Loucy (cell line): ENCODE results near the gene SORBS1.

ENCODE experiments used
- H2AFZ ChIP-seq: fragments of 200-600 bp; sonication (generic); 2 replicates; pipeline ENCODE4 v1.6.0; 2016; ENCODE audit warnings: antibody characterized with exemption, mild to moderate bottlenecking, low read length, moderate library complexity
- H3F3A ChIP-seq: fragments of 200-600 bp; 2 replicates; pipeline ENCODE4 v1.6.0; 2016; ENCODE audit warnings: antibody characterized with exemption, low read depth, mild to moderate bottlenecking
- H3K27me3 ChIP-seq: fragments of 200-600 bp; sonication (generic); 2 replicates; pipeline ENCODE4 v1.6.1; 2014; ENCODE audit warnings: low read length, mild to moderate bottlenecking; ENCODE audit not compliant: insufficient read depth, poor library complexity, severe bottlenecking
- H3K36me3 ChIP-seq: fragments of 200-600 bp; sonication (generic); 2 replicates; pipeline ENCODE4 v1.6.1; 2016; ENCODE audit warnings: low read length; ENCODE audit not compliant: insufficient read depth
- H3K4me1 ChIP-seq: fragments of 200-600 bp; sonication (generic); 2 replicates; pipeline ENCODE4 v1.5.1; 2014; ENCODE audit warnings: low read length, mild to moderate bottlenecking; ENCODE audit not compliant: insufficient read depth, poor library complexity, severe bottlenecking
- H3K4me2 ChIP-seq: fragments of 200-600 bp; sonication (generic); 2 replicates; pipeline ENCODE4 v1.6.0; 2014; ENCODE audit warnings: antibody characterized with exemption, low read length, low read depth, mild to moderate bottlenecking; ENCODE audit not compliant: poor library complexity, severe bottlenecking
- H3K4me3 ChIP-seq: fragments of 200-600 bp; sonication (generic); 2 replicates; pipeline ENCODE4 v1.5.1; 2014; ENCODE audit warnings: low read length, mild to moderate bottlenecking, mixed read lengths; ENCODE audit not compliant: poor library complexity, severe bottlenecking
- H3K79me2 ChIP-seq: fragments of 200-600 bp; sonication (generic); 2 replicates; pipeline ENCODE4 v1.6.1; 2014; ENCODE audit warnings: low read length; ENCODE audit not compliant: insufficient read depth
- H3K9ac ChIP-seq: fragments of 200-600 bp; sonication (generic); 2 replicates; pipeline ENCODE4 v1.6.0; 2014; ENCODE audit warnings: mild to moderate bottlenecking, low read depth, low read length, moderate library complexity; ENCODE audit not compliant: poor library complexity, severe bottlenecking
- H3K9me2 ChIP-seq: fragments of 200-600 bp; sonication (generic); replicated peaks from 2 replicates; pipeline ENCODE4 v1.6.1; 2016; ENCODE audit warnings: low read depth, low read length, mixed read lengths
- H3K9me3 ChIP-seq: fragments of 200-600 bp; sonication (generic); 2 replicates; pipeline ENCODE4 v1.6.1; 2014; ENCODE audit warnings: mild to moderate bottlenecking, antibody characterized with exemption, low read length, low read depth; ENCODE audit not compliant: insufficient read depth
- H4K20me1 ChIP-seq: fragments of 200-600 bp; sonication (generic); 2 replicates; pipeline ENCODE4 v1.6.0; 2014; ENCODE audit warnings: antibody characterized with exemption, low read length, mild to moderate bottlenecking; ENCODE audit not compliant: insufficient read depth, poor library complexity, severe bottlenecking
- CTCF ChIP-seq: fragments of 200-600 bp; sonication (generic); conservative IDR thresholded peaks from 2 replicates; pipeline ENCODE4 v1.5.1; 2014; ENCODE audit warnings: mild to moderate bottlenecking, antibody characterized with exemption, low read length
- EZH2phosphoT487 ChIP-seq: fragments of 200-600 bp; IDR thresholded peaks from 2 replicates; pipeline ENCODE4 v1.6.1; 2018; ENCODE audit warnings: antibody characterized with exemption, mild to moderate bottlenecking, moderate library complexity, borderline replicate concordance

The SORBS1 gene

GRCh38 chr10:95569368-95569767 lies 8.2 kb upstream of the SORBS1 start:
- H3K9ac ChIP-seq = no peak overlapping the region
- TF ChIP-seq EZH2phosphoT487 (no peak), CTCF (no peak)

GRCh38 chr10:95567903-95568630 lies 6.9 kb upstream of the SORBS1 start:
- TF ChIP-seq CTCF (no peak), EZH2phosphoT487 (no peak)
- Histone ChIP-seq H3K9ac (no peak overlapping the region), H3K9me2 (no peaks in the 10 kb centered on the region), H4K20me1 (no peaks in the 10 kb centered on the region), H3K4me2 (no peak overlapping the region), H3K36me3 (no peaks in the 10 kb centered on the region), H3K79me2 (no peaks in the 10 kb centered on the region), H3K9me3 (no peaks in the 10 kb centered on the region), H3K4me1 (no peaks in the 10 kb centered on the region), H3K27me3 (no peaks in the 10 kb centered on the region), H3F3A (no peaks in the 10 kb centered on the region), H3K4me3 (no peak overlapping the region), H2AFZ (no peak overlapping the region)

More at GRCh38 chr10:95569368-95569767, 8.2 kb upstream of the SORBS1 start:
- no peaks in the 10 kb centered on the region for H3K79me2 ChIP-seq
- no peaks in the 10 kb centered on the region for H3F3A ChIP-seq
- H3K36me3 ChIP-seq = no peaks in the 10 kb centered on the region
- H3K9me3 ChIP-seq = no peaks in the 10 kb centered on the region
- no peaks in the 10 kb centered on the region for H3K27me3 ChIP-seq
- H3K4me2 ChIP-seq = no peak overlapping the region
- H4K20me1 ChIP-seq = no peaks in the 10 kb centered on the region
- no peak overlapping the region for H3K4me3 ChIP-seq
- H3K9me2 ChIP-seq = no peaks in the 10 kb centered on the region
- H3K4me1 ChIP-seq = no peaks in the 10 kb centered on the region
- H2AFZ ChIP-seq = no peak overlapping the region

GRCh38 chr10:95566136-95566535 lies 5.0 kb upstream of the SORBS1 start:
- no peaks in the 10 kb centered on the region for H4K20me1 ChIP-seq
- H3K36me3 ChIP-seq = no peaks in the 10 kb centered on the region
- H3K4me2 ChIP-seq = no peak overlapping the region
- H3K9me2 ChIP-seq = no peaks in the 10 kb centered on the region
- H2AFZ ChIP-seq = no peak overlapping the region
- no peaks in the 10 kb centered on the region for H3K4me1 ChIP-seq
- no peaks in the 10 kb centered on the region for H3K79me2 ChIP-seq
- H3K9ac ChIP-seq = no peak overlapping the region
- H3K4me3 ChIP-seq = no peak overlapping the region
- TF ChIP-seq CTCF (no peak), EZH2phosphoT487 (no peak)
- no peaks in the 10 kb centered on the region for H3K9me3 ChIP-seq
- no peaks in the 10 kb centered on the region for H3K27me3 ChIP-seq
- H3F3A ChIP-seq = no peaks in the 10 kb centered on the region
